ENCODE results near the gene PUS10.
"Not testable (repeated sequence)": the region's sequence is repeated elsewhere in the genome, so short reads cannot be mapped to it uniquely, and the experiment has no call there.

Gene PUS10

GRCh38 chr2:60925994-60926740, 91.9 kb downstream of the PUS10 start:
- peak; percentile 44 for DNase-seq

GRCh38 chr2:60907329-60907728, 110.7 kb downstream of the PUS10 start:
- DNase-seq: no peak

- no peak for DNase-seq
Observed at GRCh38 chr2:60906395-60906794, 111.7 kb downstream of the PUS10 start.

DNA sequence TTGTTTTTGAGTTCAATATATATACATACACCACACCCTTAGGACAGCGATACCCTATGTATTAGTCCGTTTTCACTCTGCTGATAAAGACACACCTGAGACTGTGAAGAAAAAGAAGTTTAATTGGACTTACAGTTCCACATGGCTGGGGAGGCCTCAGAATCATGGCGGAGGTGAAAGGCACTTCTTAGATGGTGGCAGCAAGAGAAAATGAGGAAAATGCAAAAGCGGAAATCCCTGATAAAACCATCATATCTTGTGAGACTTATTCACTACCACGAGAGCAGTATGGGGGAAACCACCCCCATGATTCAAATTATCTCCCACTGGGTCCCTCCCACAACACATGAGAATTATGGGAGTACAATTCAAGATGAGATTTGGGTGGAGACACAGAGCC, 112.2 kb downstream of the PUS10 start:
- not testable (repeated sequence) for DNase-seq

- DNase-seq: not testable (repeated sequence)
Observed at GRCh38 chr2:60901296-60901695, 116.8 kb downstream of the PUS10 start.

- no peak for DNase-seq
Observed at GRCh38 chr2:60899892-60900249, 118.2 kb downstream of the PUS10 start.

DNA sequence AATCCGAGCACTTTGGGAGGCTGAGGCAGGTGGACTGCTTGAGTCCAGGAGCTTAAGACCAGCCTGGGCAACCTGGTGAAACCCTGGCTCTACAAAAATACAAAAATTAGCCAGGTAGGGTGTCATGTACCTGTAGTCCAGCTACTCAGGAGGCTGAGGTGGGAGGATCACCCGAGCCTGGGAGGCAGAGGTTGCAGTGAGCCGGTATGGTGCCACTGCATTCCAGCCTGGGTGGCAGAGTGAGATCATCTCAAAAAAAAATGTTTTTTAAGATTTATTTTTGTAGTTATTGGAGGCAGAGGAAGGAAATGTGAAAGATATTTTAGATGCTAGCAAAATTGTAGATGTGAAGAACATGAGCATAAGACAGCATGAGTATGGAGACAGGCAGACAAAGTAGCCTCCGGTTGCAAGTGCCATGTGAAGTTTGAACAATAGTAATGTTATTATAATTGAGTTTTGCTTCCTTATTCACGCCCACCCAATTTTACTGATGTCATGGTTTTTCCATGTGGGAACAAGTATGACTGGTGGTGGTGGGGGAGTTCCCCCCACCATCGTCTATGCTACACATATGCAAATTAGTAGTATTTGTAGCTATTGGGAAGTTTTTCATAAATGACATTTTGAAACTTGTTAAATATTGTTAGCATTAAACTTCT, 118.7 kb downstream of the PUS10 start:
- no peak for DNase-seq

DNA sequence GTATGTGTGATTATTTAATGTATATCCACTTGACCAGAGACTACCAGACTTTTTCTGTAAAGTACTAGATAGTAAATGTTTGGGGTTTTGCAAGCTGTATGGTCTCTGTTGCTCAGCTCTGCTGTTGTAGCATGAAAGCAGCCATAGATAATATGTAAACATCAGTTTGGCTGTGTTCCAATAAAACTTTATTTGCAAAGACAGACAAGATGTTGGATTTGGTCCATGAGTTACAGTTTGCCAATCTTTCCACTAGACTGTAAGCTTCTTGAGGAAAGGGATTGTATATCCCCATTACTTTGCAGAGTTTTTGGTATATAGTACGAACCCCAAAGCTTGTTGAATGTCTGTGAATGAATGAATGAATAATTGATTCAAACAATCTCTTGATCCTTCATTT, 119.5 kb downstream of the PUS10 start:
- no peak for DNase-seq
